ENCODE data around the gene PPM1M. TPM values are rescaled to one million over a fixed set of nuclear protein-coding genes. Genes with fewer than 3 reads are reported as not detected.

PPM1M gene
- total and polyA plus RNA-seq, 7 donors, result 2.1 to 7.5 (median 3.0) TPM

DNA sequence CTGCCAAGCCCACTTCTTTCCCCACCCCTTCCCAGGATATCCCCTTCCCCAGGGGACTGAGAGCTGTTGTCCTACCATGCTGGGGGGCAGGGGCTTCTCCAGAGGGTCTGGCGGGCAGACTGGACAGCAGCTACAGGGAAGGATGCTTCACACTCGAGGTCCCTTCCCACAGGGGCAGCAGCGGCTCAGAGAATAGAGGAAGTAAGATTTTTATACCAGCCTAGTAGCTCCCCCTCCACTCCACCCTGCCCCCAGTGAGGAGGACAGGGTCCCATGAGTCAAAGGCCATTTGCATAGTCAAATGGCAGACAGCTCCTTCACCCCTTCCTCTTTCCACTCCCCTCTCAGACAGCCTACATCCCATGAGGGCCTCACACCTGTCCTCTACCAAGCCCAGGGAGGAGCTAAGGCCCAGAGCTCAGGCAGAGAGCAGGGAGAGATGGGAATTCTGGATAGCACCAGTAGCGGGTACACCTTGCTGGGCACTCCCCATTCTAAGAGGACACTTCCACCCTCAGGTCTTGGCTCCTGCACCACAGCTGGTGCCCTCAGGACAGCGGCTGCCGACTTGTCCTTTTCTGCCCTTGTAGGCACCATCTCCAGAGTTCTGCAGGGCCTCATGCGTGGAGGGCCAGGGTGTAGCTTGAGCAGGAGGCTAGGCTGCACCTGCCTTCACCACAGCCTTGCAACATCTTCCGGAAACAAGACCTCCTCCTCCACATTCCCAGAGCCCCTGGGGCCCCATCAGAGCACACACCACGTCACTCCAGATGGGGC is 19.9 kb upstream of the PPM1M start, which contains the start of gene TLR9:
Gene TLR9, minus strand, starts transcription at position 194 of the 777 bp plus-strand sequence. Its CDS starts 116 bp downstream, at position 78.
- 58 to 65% (median 62%) methylated on average over 8 to 9 of the region's 9 CpGs for WGBS, 3 donors
- no peak within 1 kb of the TSS for H3K27ac ChIP-seq
- ATAC-seq (peak in 1 of 4 donors; percentile 10), DNase-seq (peak; percentile 10 to 39)
- H3K36me3 ChIP-seq (ENCODE audit: insufficient read depth in 1 of 2, low read depth in 1 of 2), result peaks cover 0 to 32% of the 10 kb centered on the region in 2 donors
- H3K4me1 ChIP-seq, result peaks cover 4% of the 10 kb centered on the region
- no peaks in the 10 kb centered on the region for H3K9me3 ChIP-seq
- no peaks in the 10 kb centered on the region for H3K27me3 ChIP-seq (ENCODE audit: insufficient read depth in 3 of 3, low read length in 2 of 3)
- TF ChIP-seq, protein P1, sequence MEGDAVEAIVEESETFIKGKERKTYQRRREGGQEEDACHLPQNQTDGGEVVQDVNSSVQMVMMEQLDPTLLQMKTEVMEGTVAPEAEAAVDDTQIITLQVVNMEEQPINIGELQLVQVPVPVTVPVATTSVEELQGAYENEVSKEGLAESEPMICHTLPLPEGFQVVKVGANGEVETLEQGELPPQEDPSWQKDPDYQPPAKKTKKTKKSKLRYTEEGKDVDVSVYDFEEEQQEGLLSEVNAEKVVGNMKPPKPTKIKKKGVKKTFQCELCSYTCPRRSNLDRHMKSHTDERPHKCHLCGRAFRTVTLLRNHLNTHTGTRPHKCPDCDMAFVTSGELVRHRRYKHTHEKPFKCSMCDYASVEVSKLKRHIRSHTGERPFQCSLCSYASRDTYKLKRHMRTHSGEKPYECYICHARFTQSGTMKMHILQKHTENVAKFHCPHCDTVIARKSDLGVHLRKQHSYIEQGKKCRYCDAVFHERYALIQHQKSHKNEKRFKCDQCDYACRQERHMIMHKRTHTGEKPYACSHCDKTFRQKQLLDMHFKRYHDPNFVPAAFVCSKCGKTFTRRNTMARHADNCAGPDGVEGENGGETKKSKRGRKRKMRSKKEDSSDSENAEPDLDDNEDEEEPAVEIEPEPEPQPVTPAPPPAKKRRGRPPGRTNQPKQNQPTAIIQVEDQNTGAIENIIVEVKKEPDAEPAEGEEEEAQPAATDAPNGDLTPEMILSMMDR (IDR thresholded peaks at IDR 0.05), result no peak
- no peak within 1 kb of the TSS for H3K4me3 ChIP-seq
- intact Hi-C loops (cut with DNase I), result no loop called here

DNA sequence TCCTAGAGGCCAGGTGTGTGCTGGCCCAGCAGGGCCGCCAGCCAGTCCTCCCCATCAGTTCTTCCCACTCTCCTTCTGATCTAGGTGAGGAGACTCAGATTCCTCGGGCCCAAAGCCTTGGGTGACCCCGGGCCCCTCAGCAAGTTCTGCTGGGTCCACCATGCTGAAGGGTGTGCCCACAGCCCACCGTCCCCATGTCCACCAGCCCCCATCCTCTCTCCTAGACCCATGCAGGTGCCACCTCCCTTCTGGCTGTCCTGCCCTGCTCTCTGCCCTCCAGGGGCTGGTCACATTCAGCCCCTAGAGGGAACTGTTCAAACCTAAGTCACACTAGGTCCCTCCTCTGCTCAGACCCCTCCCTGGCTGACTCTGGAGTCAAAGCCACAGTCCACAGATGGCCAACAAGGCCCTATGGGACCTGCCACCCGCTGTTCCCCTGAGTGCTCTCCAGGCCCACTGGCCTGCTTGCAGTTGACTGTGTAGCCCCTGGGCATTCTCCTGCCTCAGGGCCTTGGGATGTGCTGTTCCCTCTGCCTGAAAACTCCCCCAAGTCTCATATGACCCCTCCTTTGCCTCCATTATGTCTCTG is 19.2 kb upstream of the PPM1M start:
- no peaks in the 10 kb centered on the region for H3K9me3 ChIP-seq
- intact Hi-C loops (cut with DNase I), result no loop called here
- H3K36me3 ChIP-seq (ENCODE audit: insufficient read depth in 1 of 2, low read depth in 1 of 2), result peaks cover 0 to 39% of the 10 kb centered on the region in 2 donors
- H3K4me1 ChIP-seq, result peaks cover 3% of the 10 kb centered on the region
- 82 to 94% (median 84%) methylated on average over 5 of the region's 5 CpGs for WGBS, 3 donors
- no peak overlapping the region for H3K27ac ChIP-seq
- peak in 1 of 4 donors; percentile 15 for ATAC-seq
- DNase-seq, result peak in 1 of 2 donors; percentile 41
- TF ChIP-seq, protein P1 (IDR thresholded peaks at IDR 0.05), result no peak
- no peak overlapping the region for H3K4me3 ChIP-seq
- H3K27me3 ChIP-seq (ENCODE audit: insufficient read depth in 3 of 3, low read length in 2 of 3), result no peaks in the 10 kb centered on the region

DNA sequence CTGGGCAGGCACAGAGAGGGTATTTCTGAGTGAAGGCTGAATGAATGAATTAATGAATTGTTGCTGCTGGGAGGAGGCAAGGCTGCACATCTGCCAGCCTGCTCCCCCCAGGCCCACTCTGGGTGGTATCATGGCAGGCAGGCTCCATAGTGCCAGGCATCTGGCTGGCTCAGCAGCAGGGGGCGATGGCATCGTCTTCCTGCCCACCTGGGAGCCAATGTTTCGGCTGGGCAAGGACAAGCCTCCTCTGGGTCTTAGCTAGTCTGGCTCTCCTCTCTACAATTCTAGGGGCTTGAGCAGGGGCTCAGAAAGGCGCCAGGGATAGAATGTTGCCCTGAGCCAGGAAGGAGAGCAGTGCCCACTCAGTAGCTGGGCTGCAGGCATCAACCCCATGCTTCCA is 18.4 kb upstream of the PPM1M start:
- Histone ChIP-seq H3K36me3 (ENCODE audit: insufficient read depth in 1 of 2, low read depth in 1 of 2) (peaks cover 0 to 45% of the 10 kb centered on the region in 2 donors), H3K4me3 (no peak overlapping the region), H3K9me3 (no peaks in the 10 kb centered on the region), H3K27ac (no peak overlapping the region), H3K27me3 (ENCODE audit: insufficient read depth in 3 of 3, low read length in 2 of 3) (no peaks in the 10 kb centered on the region), H3K4me1 (peaks cover 9% of the 10 kb centered on the region)
- ATAC-seq (no peak), DNase-seq (peak in 1 of 2 donors; percentile 30)
- TF ChIP-seq, protein P1 (IDR thresholded peaks at IDR 0.05), result no peak
- 65 to 73% (median 69%) methylated on average over 4 of the region's 4 CpGs for WGBS, 3 donors
- intact Hi-C loops (cut with DNase I), result no loop called here

DNA sequence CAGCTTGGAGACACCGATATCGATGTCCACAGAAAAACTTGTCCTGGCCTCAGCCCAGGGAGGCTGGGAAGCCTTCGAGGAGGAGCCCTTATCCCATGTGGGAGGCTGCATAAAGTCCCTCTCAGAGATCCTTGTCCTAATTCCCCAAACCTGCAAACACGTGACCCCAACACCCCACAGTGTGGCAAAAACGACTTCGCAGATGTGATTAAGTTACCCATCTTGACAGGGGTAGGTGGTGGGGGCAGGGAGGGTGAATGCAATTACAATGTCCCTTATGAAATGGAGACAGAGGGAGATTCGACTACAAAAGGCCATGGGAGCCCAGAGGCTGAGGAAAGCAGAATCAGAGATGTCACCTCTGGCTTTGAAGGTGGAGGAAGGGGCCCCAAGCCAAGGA is 17.8 kb upstream of the PPM1M start:
- Histone ChIP-seq H3K9me3 (no peaks in the 10 kb centered on the region), H3K36me3 (ENCODE audit: insufficient read depth in 1 of 2, low read depth in 1 of 2) (peaks cover 0 to 49% of the 10 kb centered on the region in 2 donors), H3K4me1 (peaks cover 13% of the 10 kb centered on the region), H3K4me3 (no peak overlapping the region), H3K27me3 (ENCODE audit: insufficient read depth in 3 of 3, low read length in 2 of 3) (no peaks in the 10 kb centered on the region), H3K27ac (no peak overlapping the region)
- WGBS, 3 donors, result 56 to 73% (median 63%) methylated on average over 7 of the region's 7 CpGs
- DNase-seq (no peak), ATAC-seq (no peak)
- intact Hi-C loops (cut with DNase I), result no loop called here
- TF ChIP-seq, protein P1 (IDR thresholded peaks at IDR 0.05), result no peak
